ENCODE measurements around the gene C4orf51. TPM values are rescaled to one million over a fixed set of nuclear protein-coding genes. Genes with fewer than 3 reads are reported as not detected.

C4orf51 gene
- total and polyA plus RNA-seq, 10 donors, result not detected

GRCh38 chr4:145643295-145643694, 36.7 kb upstream of the C4orf51 start:
- no peak for DNase-seq
- peaks cover 0 to 81% (median 24%) of the 10 kb centered on the region in 6 donors for H3K36me3 ChIP-seq
- H3K27ac ChIP-seq, result no peak overlapping the region
- no peaks in the 10 kb centered on the region for H3K9me3 ChIP-seq
- TF ChIP-seq POLR2AphosphoS5 (IDR thresholded peaks at IDR 0.05) (no peak), POLR2A (IDR thresholded peaks at IDR 0.05) (no peak)
- TF ChIP-seq, protein P1, sequence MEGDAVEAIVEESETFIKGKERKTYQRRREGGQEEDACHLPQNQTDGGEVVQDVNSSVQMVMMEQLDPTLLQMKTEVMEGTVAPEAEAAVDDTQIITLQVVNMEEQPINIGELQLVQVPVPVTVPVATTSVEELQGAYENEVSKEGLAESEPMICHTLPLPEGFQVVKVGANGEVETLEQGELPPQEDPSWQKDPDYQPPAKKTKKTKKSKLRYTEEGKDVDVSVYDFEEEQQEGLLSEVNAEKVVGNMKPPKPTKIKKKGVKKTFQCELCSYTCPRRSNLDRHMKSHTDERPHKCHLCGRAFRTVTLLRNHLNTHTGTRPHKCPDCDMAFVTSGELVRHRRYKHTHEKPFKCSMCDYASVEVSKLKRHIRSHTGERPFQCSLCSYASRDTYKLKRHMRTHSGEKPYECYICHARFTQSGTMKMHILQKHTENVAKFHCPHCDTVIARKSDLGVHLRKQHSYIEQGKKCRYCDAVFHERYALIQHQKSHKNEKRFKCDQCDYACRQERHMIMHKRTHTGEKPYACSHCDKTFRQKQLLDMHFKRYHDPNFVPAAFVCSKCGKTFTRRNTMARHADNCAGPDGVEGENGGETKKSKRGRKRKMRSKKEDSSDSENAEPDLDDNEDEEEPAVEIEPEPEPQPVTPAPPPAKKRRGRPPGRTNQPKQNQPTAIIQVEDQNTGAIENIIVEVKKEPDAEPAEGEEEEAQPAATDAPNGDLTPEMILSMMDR (IDR thresholded peaks at IDR 0.05 in 8 of 11, conservative IDR thresholded peaks at IDR 0.05 in 3 of 11), result no peak
- H3K27me3 ChIP-seq (replicated peaks in 1 of 7), result no peaks in the 10 kb centered on the region
- WGBS, 5 donors, result 88 to 93% (median 91%) methylated on average over 1 of the region's 1 CpG
- no peak overlapping the region for H3K4me3 ChIP-seq
- H3K4me1 ChIP-seq, result no peaks in the 10 kb centered on the region
- intact Hi-C loops (cut with DNase I; ENCODE audit: low total_unique reads), result no loop called here

GRCh38 chr4:145644699-145645098, 35.2 kb upstream of the C4orf51 start:
- Histone ChIP-seq H3K27ac (no peak overlapping the region), H3K36me3 (peaks cover 0 to 85% (median 18%) of the 10 kb centered on the region in 6 donors), H3K4me1 (no peaks in the 10 kb centered on the region), H3K9me3 (no peaks in the 10 kb centered on the region), H3K4me3 (no peak overlapping the region), H3K27me3 (replicated peaks in 1 of 7) (no peaks in the 10 kb centered on the region)
- intact Hi-C loops (cut with DNase I; ENCODE audit: low total_unique reads), result no loop called here
- 85 to 96% (median 92%) methylated on average over 3 of the region's 3 CpGs for WGBS, 5 donors
- DNase-seq, result no peak
- TF ChIP-seq POLR2AphosphoS5 (IDR thresholded peaks at IDR 0.05) (no peak), POLR2A (IDR thresholded peaks at IDR 0.05) (no peak)
- TF ChIP-seq, protein P1 (IDR thresholded peaks at IDR 0.05 in 8 of 11, conservative IDR thresholded peaks at IDR 0.05 in 3 of 11), result no peak

- peaks cover 3 to 94% (median 36%) of the 10 kb centered on the region in 6 donors for H3K36me3 ChIP-seq
Measured at GRCh38 chr4:145656156-145656555, 23.8 kb upstream of the C4orf51 start.

DNA sequence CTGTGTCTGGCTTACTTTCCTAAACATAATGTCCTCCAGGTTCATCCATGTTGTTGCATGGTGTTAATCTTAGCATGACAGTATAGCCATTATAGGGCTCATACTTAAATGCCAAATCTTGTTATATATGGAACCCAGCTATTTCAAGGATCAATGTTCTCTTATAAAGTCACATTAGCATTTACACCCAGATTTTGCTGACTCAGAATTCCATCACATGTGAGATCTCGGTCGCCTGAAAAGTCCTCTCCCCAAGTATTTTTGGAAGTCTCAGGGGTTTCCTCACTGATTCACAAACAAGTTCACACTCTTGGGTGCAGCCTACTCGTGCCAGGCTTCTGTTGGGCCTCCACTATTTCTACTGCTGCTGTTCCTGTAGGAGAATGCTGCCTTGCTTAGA, 19.9 kb upstream of the C4orf51 start:
- WGBS, 5 donors, result 88 to 100% (median 93%) methylated on average over 3 of the region's 3 CpGs
- TF ChIP-seq, protein P1 (IDR thresholded peaks at IDR 0.05 in 8 of 11, conservative IDR thresholded peaks at IDR 0.05 in 3 of 11), result no peak
- TF ChIP-seq POLR2A (IDR thresholded peaks at IDR 0.05) (no peak), POLR2AphosphoS5 (IDR thresholded peaks at IDR 0.05) (no peak)
- Histone ChIP-seq H3K27me3 (replicated peaks in 1 of 7) (no peaks in the 10 kb centered on the region), H3K9me3 (peaks cover 0 to 39% (median 23%) of the 10 kb centered on the region in 8 donors), H3K36me3 (peaks cover 3 to 64% (median 17%) of the 10 kb centered on the region in 6 donors), H3K27ac (no peak overlapping the region), H3K4me1 (no peaks in the 10 kb centered on the region), H3K4me3 (no peak overlapping the region)
- no peak for DNase-seq
- intact Hi-C loops (cut with DNase I; ENCODE audit: low total_unique reads), result no loop called here

More at GRCh38 chr4:145656156-145656555, 23.8 kb upstream of the C4orf51 start:
- Histone ChIP-seq H3K9me3 (peaks cover 0 to 18% (median 10%) of the 10 kb centered on the region in 8 donors), H3K27me3 (replicated peaks in 1 of 7) (no peaks in the 10 kb centered on the region), H3K27ac (no peak overlapping the region), H3K4me1 (no peaks in the 10 kb centered on the region), H3K4me3 (no peak overlapping the region)
- TF ChIP-seq POLR2AphosphoS5 (IDR thresholded peaks at IDR 0.05) (no peak), POLR2A (IDR thresholded peaks at IDR 0.05) (no peak)
- TF ChIP-seq, protein P1 (IDR thresholded peaks at IDR 0.05 in 8 of 11, conservative IDR thresholded peaks at IDR 0.05 in 3 of 11), result no peak
- 88 to 96% (median 89%) methylated on average over 1 of the region's 1 CpG for WGBS, 5 donors
- no peak for DNase-seq
- intact Hi-C loops (cut with DNase I; ENCODE audit: low total_unique reads), result no loop called here

Measured in spleen (tissue), 11 donors.